GM10266 (cell line): ENCODE data around the gene ZNF175.

Experiments
- DNase-seq: peaks from one replicate; pipeline ENCODE4 v3.0.0; 2012; ENCODE audit errors: extremely low spot score
- CTCF ChIP-seq: IDR thresholded peaks from 2 replicates; pipeline ENCODE4 v1.5.1; 2012; ENCODE audit warnings: mild to moderate bottlenecking, low read depth; ENCODE audit not compliant: control insufficient read depth, insufficient read depth; ENCODE audit errors: missing control alignments

ZNF175 gene

GRCh38 chr19:51531349-51532315 is 39.5 kb upstream of the ZNF175 start, which contains the start of gene SIGLEC6:
TSS of gene SIGLEC6 (minus strand) at chr19:51531670. CDS start at chr19:51531648, 22 bp downstream.
- no peak for TF ChIP-seq CTCF
- peak; percentile 56 for DNase-seq

GRCh38 chr19:51535535-51535934 is 35.5 kb upstream of the ZNF175 start:
- no peak for TF ChIP-seq CTCF
- DNase-seq = no peak

- no peak for DNase-seq
- TF ChIP-seq CTCF = no peak
Observed at GRCh38 chr19:51539821-51540366, 31.2 kb upstream of the ZNF175 start.

GRCh38 chr19:51541458-51542357 is 29.4 kb upstream of the ZNF175 start:
- TF ChIP-seq CTCF = no peak
- no peak for DNase-seq

- TF ChIP-seq CTCF = no peak
- DNase-seq = no peak
Observed at GRCh38 chr19:51542699-51543098, 28.4 kb upstream of the ZNF175 start.

GRCh38 chr19:51544038-51544437 is 27.0 kb upstream of the ZNF175 start:
- DNase-seq = no peak
- no peak for TF ChIP-seq CTCF
